ENCODE measurements around the gene FUS.

GRCh38 chr16:31213877-31214707 is 34.2 kb downstream of the FUS start, which contains the start of gene TRIM72:
- no peak for TF ChIP-seq CREM (IDR thresholded peaks at IDR 0.05; ENCODE audit: low read depth)
- TF ChIP-seq POLR2AphosphoS2 (IDR thresholded peaks at IDR 0.05; ENCODE audit: low read length), result no peak
- TF ChIP-seq RCOR1 (IDR thresholded peaks at IDR 0.05; ENCODE audit: borderline replicate concordance in 1 of 2, low read depth in 2 of 2, low read length in 2 of 2), result no peak
- TF ChIP-seq, protein P1, sequence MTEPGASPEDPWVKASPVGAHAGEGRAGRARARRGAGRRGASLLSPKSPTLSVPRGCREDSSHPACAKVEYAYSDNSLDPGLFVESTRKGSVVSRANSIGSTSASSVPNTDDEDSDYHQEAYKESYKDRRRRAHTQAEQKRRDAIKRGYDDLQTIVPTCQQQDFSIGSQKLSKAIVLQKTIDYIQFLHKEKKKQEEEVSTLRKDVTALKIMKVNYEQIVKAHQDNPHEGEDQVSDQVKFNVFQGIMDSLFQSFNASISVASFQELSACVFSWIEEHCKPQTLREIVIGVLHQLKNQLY (CRISPR knock-in tag; conservative IDR thresholded peaks at IDR 0.05), result no peak
- no peak for TF ChIP-seq EZH2 (IDR thresholded peaks at IDR 0.05; ENCODE audit: borderline replicate concordance, low read depth, low read length)
- TF ChIP-seq ELF4 (CRISPR knock-in tag; IDR thresholded peaks at IDR 0.05), result no peak
- no peak for TF ChIP-seq FOS (IDR thresholded peaks at IDR 0.05; ENCODE audit: extremely low read depth, insufficient read length)
- TF ChIP-seq MEF2A (IDR thresholded peaks at IDR 0.05; ENCODE audit: control insufficient read depth, low read depth, low read length), result no peak
- TF ChIP-seq STAT5B (CRISPR knock-in tag; IDR thresholded peaks at IDR 0.05), result no peak
- TF ChIP-seq MTA2 (IDR thresholded peaks at IDR 0.05; ENCODE audit: low read depth), result no peak
- TF ChIP-seq ZNF311 (CRISPR knock-in tag; IDR thresholded peaks at IDR 0.05), result no peak
- TF ChIP-seq ZNF583 (CRISPR knock-in tag; IDR thresholded peaks at IDR 0.05), result no peak
